Transverse colon (tissue), 4 donors: ENCODE data around the gene RTP5.

Experiments
- CTCF ChIP-seq, 5 experiments: fragments of 200-600 bp in 3 of 5; fragments of 450-650 bp in 2 of 5; sonication (generic) in 3 of 5; IDR thresholded peaks; 1 replicate in 2 of 5; 2 replicates in 3 of 5; pipeline ENCODE4 v1.5.1; 2016 to 2017; ENCODE audit warnings: antibody characterized with exemption in 5 of 5, inconsistent platforms in 3 of 5, mild to moderate bottlenecking in 2 of 5, moderate library complexity in 1 of 5
- POLR2AphosphoS5 ChIP-seq, 3 donors: sonication (generic); formaldehyde crosslinking; IDR thresholded peaks; one replicate each; pipeline ENCODE4 v1.6.1; 2016; ENCODE audit warnings: antibody characterized with exemption in 3 of 3

- TF ChIP-seq CTCF (IDR thresholded peaks at IDR 0.05) (no peak), POLR2AphosphoS5 (IDR thresholded peaks at IDR 0.05) (no peak)
These were observed 17.4 kb downstream of the RTP5 start for GRCh38 chr2:241886840-241887447.
